GM19238 (cell line): ENCODE measurements around the gene DLG4.
"Not testable (repeated sequence)": the region's sequence is repeated elsewhere in the genome, so short reads cannot be mapped to it uniquely, and the experiment has no call there.

Experiments used
- DNase-seq: peaks from one replicate; pipeline ENCODE4 v3.0.0; 2011; ENCODE audit warnings: low spot score; ENCODE audit not compliant: insufficient read length

The DLG4 gene

DNA sequence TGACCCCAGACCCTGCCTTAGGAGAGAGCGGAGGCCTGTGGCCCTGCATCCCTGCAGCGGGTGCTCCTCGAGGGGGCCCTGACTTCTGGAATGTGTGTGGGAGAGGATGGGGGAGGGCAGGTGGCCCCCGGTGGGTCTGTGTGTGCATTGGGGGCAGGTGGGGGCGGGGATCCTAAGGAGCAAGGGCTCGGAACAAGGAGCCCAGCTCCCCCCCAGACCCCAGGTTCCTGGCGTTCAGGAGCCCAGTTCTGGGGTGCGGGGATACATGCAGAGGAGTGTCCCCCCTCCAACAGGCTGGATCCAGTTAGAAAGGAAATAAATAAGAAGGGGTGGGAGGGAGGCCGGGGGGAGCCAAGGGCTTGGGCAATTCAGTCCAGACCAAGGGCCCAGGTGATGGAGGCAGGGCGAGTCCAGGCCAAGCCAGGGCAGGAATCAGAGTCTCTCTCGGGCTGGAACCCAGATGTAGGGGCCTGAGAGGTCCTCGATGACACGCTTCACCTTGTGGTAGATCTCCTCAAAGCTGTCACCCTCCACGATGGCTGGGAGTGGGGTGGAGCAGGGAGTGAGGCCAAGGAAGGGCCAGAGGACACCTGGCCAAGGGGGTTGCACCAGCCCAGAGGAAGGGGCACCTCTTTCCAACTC lies 29.2 kb downstream of the DLG4 start:
- no peak for DNase-seq

- DNase-seq: no peak
Observed at GRCh38 chr17:7186241-7186640, 33.4 kb downstream of the DLG4 start.

DNA sequence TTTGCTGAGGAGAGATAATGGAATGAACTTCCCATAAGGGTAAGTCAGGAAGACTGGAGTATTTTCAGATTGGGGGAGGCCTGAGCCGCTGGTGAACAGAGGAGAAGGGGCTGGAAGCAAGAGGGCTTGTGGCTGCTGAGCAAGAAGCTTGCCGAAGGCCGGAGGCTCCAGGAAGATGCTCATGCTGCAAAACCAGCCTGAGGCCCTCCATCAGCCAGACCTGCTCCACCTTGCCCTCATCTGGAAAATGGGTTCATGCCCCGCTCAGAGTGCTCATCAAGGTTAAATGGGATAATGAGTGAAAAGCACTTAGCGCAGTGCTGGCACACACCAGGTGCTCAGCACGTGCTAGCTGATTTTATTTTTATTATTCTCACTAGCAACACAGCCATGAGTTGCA lies 35.0 kb downstream of the DLG4 start:
- DNase-seq: no peak

GRCh38 chr17:7184091-7184488 lies 35.5 kb downstream of the DLG4 start:
- no peak for DNase-seq

DNA sequence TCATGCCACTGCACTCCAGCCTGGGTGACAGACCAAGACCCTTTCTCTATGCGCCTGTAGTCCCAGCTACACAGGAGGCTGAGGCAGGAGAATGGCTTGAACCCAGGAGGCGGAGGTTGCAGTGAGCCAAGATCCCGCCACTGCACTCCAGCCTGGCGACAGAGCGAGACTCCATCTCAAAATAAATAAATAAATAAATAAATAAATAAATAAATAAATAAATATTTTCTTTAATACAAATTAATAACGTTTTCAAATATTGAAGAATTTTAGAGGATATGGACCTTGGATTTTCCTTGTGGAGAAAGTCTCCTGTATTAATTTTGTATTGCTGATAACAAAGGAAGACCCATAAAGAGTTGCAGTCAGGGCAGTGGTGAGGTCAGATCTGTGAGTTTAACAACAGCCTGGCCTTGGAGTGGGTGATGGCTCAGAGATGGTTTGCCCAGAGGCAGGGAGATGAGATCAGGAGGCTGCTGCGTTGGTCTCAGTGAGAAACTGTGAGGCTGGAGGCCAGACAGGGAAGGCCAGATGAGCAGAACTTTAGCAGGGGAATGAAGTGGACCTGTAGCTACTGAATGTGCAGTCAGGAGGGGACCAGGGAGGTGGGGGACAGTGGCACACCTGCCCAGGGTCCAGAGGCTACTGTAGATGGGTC lies 36.1 kb downstream of the DLG4 start:
- DNase-seq: no peak

DNA sequence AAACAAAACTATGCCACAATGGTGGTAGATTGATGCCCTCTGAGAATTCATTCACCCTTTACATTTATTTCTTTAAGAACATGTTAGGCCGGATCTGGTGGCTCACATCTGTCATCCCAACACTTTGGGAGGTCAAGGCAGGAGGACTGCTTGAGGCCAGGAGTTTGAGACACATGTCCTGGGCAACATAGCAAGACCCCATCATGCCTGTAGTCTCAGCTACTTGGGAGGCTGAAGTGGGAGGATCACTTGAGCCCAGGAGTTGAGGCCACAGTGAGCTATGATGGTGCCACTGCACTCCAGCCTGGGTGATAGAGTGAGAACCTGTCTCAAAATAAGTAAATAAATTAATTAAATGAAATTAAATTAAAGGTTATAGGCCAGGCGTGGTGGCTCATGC lies 37.5 kb downstream of the DLG4 start:
- DNase-seq: not testable (repeated sequence)

DNA sequence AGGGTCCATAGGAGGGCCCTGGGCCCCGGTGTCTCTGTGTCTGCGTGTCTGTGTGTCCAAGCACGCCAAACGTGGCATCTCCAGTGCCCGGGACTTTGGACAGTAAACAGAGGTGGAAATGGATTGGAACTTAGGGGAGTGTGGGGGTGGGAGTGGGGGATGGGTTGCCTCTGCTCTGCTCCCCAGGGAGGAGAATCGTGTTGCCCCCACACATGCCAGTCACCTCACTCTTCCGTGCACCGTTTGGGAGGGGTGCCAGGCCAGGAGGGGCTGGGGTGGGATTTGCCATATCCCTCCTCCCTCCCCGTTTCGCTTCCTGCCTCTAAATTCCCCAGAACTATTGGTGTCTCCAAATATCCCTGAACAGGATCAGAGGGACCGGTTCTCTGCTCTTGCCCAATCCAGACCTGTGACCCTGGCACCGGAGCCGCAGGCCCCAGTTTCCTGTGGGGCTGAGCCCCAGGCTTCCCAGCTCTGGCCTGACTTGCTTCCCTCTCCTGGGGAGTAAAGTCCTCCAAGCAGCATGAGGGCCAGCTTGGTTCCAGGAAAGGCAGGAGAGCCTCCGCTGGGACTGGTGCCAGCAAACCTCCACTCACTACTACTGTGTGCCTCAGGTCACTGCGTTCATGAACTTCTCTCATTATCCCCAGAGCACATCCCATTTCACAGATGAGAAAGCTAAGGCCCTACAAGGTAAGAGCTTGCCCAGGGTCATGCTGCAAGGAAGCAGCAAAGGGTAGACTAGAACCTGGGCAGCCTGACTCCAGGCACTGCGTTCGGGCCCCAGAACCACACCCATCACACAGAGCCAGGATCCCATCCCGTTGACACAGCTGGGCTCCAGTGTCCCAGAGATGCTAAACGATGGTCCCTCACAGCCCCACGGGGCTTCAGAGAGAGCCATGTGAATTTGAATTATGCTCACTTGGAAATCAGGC lies 40.0 kb downstream of the DLG4 start, which contains the start of gene ASGR1:
TSS of gene ASGR1 (minus strand) at position 54 of the 938 bp plus-strand sequence. CDS start 807 bp downstream, outside the sequence.
- DNase-seq: no peak

DNA sequence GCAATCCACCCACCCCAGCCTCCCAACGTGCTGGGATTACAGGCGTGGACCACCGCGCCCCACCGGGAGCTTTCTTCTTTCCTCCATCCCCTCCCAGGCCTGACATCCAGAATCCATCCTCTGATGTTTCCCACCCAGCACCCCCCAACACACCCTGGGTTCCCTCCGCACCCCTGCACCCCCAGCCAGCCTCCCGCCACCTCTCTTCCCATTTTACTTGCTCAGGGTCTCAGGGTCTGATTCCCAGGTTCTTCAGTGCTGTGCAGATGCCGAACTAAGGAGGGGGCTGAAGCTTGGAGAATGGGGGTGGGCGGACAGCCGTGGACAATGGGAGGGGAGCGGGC lies 40.7 kb downstream of the DLG4 start:
- DNase-seq: no peak

DNA sequence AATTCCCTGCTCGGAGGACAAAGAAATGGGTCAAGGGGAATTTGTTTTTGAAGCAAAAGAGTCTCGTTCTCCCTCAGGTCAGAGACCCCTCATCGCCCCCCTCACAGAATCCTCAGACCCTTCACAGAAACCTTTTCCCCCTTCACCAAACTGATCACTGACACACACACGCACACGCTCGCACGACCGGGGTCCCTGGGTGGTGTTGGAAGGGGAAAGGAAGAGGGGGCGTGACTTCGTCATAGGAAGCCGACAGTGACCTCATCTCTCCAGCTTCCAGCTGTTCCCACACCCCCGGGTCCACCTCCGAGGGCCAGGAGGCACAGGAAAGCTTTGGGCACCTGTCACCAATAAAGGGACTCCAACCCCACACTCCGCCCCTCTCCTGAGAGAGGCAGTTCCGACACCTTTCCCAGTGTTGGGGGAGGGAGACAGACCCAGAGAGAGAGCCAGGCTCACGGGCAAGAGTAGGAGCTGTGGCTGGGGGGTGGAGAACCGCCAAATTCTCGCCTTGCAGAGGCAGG lies 41.6 kb downstream of the DLG4 start:
- DNase-seq: no peak

- DNase-seq: peak; percentile 74
Observed at GRCh38 chr17:7177191-7177953, 42.3 kb downstream of the DLG4 start.

DNA sequence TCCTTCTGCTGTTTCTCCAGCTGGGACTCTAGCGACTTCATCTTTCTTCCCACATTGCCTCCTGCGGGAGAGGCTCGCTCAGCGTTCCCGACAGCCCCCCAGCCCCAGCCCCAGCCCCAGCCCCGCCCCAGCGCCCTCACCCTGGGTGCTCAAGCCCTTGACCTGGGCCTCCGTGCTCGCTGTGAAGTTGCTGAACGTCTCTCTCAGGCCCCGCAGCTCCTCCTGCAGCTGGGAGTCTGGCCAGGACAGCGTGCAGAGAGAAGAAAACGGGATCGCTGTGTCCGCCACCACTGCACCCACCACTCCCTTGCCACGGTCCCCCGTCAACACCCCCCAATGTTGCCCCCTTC lies 42.8 kb downstream of the DLG4 start:
- no peak for DNase-seq

GRCh38 chr17:7176107-7176840 lies 43.4 kb downstream of the DLG4 start:
- DNase-seq: no peak

- DNase-seq: no peak
Observed at GRCh38 chr17:7175330-7175733, 44.3 kb downstream of the DLG4 start.

GRCh38 chr17:7174603-7175326 lies 44.9 kb downstream of the DLG4 start:
- DNase-seq: no peak

GRCh38 chr17:7173687-7174602 lies 45.7 kb downstream of the DLG4 start:
- peak; percentile 41 for DNase-seq

DNA sequence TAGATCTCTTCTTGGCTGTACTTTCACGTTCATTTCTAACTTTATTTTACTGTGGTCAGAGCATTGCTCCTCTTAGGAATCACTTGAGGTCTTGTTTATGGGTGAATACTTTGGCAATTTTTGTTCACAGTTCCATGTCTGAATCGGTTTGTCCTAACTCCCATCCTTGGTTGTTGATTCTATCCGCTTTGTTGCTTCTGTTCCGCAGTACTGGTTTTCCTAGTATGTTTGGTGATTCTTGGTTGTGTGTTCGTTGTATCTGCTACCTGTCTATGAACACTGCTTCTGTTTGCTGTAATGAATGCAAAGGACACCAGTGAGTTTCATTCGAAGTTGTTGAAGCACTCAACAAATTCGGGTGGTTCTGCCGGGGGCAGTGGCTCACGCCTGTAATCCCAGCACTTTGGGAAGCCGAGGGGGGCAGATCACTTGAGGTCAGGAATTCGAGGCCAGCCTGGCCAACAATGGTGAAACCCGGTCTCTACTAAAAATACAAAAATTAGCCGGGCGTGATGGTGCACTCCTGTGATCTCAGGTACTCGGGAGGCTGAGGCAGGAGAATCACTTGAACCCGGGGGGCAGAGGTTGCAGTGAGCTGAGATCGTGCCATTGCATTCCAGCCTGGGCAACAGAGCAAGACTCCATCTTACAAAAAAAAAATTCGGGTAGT lies 47.0 kb downstream of the DLG4 start:
- DNase-seq: not testable (repeated sequence)

- DNase-seq: not testable (repeated sequence)
Observed at GRCh38 chr17:7169565-7169908, 50.1 kb downstream of the DLG4 start.

- DNase-seq: not testable (repeated sequence)
Observed at GRCh38 chr17:7168841-7169564, 50.6 kb downstream of the DLG4 start.
